Measurements from ENCODE around the gene PIGS.

PIGS gene

GRCh38 chr17:28549236-28550132 lies 21.8 kb downstream of the PIGS start:
- DNase-seq, result peak; percentile 22 to 43

GRCh38 chr17:28548417-28549130 lies 22.8 kb downstream of the PIGS start:
- no peak for DNase-seq

- peak; percentile 46 to 64 for DNase-seq
These were observed 23.5 kb downstream of the PIGS start for GRCh38 chr17:28547623-28548416.

- no peak for DNase-seq
These were observed 24.2 kb downstream of the PIGS start for GRCh38 chr17:28547096-28547622.

GRCh38 chr17:28545787-28546415 lies 25.4 kb downstream of the PIGS start:
- no peak for DNase-seq

GRCh38 chr17:28545141-28545503 lies 26.2 kb downstream of the PIGS start:
- no peak for DNase-seq

GRCh38 chr17:28544402-28545140 lies 26.8 kb downstream of the PIGS start:
- no peak for DNase-seq

GRCh38 chr17:28541439-28541838 lies 29.9 kb downstream of the PIGS start:
- no peak for DNase-seq

GRCh38 chr17:28540231-28540630 lies 31.1 kb downstream of the PIGS start:
- DNase-seq, result no peak

- no peak for DNase-seq
These were observed 32.9 kb downstream of the PIGS start for GRCh38 chr17:28538296-28538895.

- DNase-seq, result no peak
These were observed 34.1 kb downstream of the PIGS start for GRCh38 chr17:28537219-28537610.

GRCh38 chr17:28536532-28537218 lies 34.6 kb downstream of the PIGS start:
- DNase-seq, result no peak

GRCh38 chr17:28534740-28535375 lies 36.5 kb downstream of the PIGS start:
- no peak for DNase-seq

GRCh38 chr17:28533091-28533807 lies 38.1 kb downstream of the PIGS start:
- no peak for DNase-seq

- DNase-seq, result no peak
These were observed 39.0 kb downstream of the PIGS start for GRCh38 chr17:28532050-28532960.

GRCh38 chr17:28530926-28531325 lies 40.4 kb downstream of the PIGS start:
- no peak for DNase-seq

GRCh38 chr17:28530250-28530649 lies 41.1 kb downstream of the PIGS start:
- DNase-seq, result no peak

- no peak for DNase-seq
These were observed 42.3 kb downstream of the PIGS start for GRCh38 chr17:28529013-28529400.
